GM12878 (cell line): ENCODE data around the gene AIMP2. TPM values are rescaled to one million over a fixed set of nuclear protein-coding genes. Genes with fewer than 3 reads are reported as not detected.
"Not testable (repeated sequence)": the region's sequence is repeated elsewhere in the genome, so short reads cannot be mapped to it uniquely, and the experiment has no call there.

Source experiments
- ATAC-seq: fragments of 200-7000 bp; cut with Tn5 transposase; 3 replicates; pipeline ENCODE4 v1.9.1; 2020; ENCODE audit warnings: mild to moderate bottlenecking, moderate library complexity
- BruUV-seq: library from RNA; stranded (reverse); fragments of 400-500 nt; replicated peaks from 2 replicates; lab custom pipeline; 2021; lab: Mats Ljungman, UMichigan
- CTCF ChIA-PET: fragments of 300-600 bp; sonication (Branson Sonifier 250); formaldehyde crosslinking; extraction: SDS; loops from one replicate; lab custom pipeline; 2021; ENCODE audit warnings: inconsistent platforms; lab: Yijun Ruan, JAX
- POLR2A ChIA-PET: fragments of 350-600 bp; formaldehyde crosslinking; extraction: SDS; loops from one replicate; lab custom pipeline; 2021; ENCODE audit warnings: inconsistent platforms; lab: Charles Lee
- RAD21 ChIA-PET: fragments of 300-600 bp; sonication (Branson Sonifier 250); formaldehyde crosslinking; loops from one replicate; lab custom pipeline; 2023; ENCODE audit warnings: antibody characterized with exemption; ENCODE audit not compliant: unreplicated experiment; lab: Charles Lee
- SMC1A ChIA-PET: fragments of 300-600 bp; sonication (Branson Sonifier 250); formaldehyde crosslinking; loops from one replicate; lab custom pipeline; 2023; ENCODE audit not compliant: unreplicated experiment, uncharacterized antibody; lab: Charles Lee
- DNase-seq: peaks from one replicate; pipeline ENCODE4 v3.0.0-alpha.2; 2011; ENCODE audit warnings: low read depth, low spot score
- FAIRE-seq: peaks from 3 replicates; lab custom pipeline; 2011; peaks lifted over from hg19 to GRCh38; lab: Jason Lieb, UNC
- H2AFZ ChIP-seq: 2 replicates; pipeline ENCODE4 v1.6.0; 2011; ENCODE audit warnings: low read depth, low read length, control low read depth; ENCODE audit not compliant: control insufficient read depth
- H3K27ac ChIP-seq: 2 replicates; pipeline ENCODE4 v1.5.1; 2011; ENCODE audit warnings: control low read depth; ENCODE audit not compliant: control insufficient read depth, insufficient read depth
- H3K27me3 ChIP-seq, 2 experiments: replicated peaks in 1 of 2; 2 replicates each; pipeline versions ENCODE4 v1.6.0 to v1.6.1; 2011; ENCODE audit warnings: low read length in 1 of 2; ENCODE audit not compliant: control insufficient read depth in 2 of 2, insufficient read depth in 2 of 2
- H3K36me3 ChIP-seq, 2 experiments: 2 replicates each; pipeline ENCODE4 v1.5.1; 2011; ENCODE audit warnings: low read length in 1 of 2; ENCODE audit not compliant: control insufficient read depth in 2 of 2, insufficient read depth in 2 of 2
- H3K4me1 ChIP-seq: 2 replicates; pipeline ENCODE4 v1.6.1; 2011; ENCODE audit warnings: mild to moderate bottlenecking, low read length, moderate library complexity, mixed read lengths; ENCODE audit not compliant: control insufficient read depth, insufficient read depth
- H3K4me2 ChIP-seq: 2 replicates; pipeline ENCODE4 v1.6.0; 2011; ENCODE audit warnings: control low read depth; ENCODE audit not compliant: control insufficient read depth, insufficient read depth
- H3K4me3 ChIP-seq: fragments of 200-600 bp; sonication (generic); 2 replicates; pipeline ENCODE4 v1.5.1; 2016
- H3K79me2 ChIP-seq: 2 replicates; pipeline ENCODE4 v1.6.0; 2011; ENCODE audit warnings: low read length; ENCODE audit not compliant: control insufficient read depth, insufficient read depth
- H3K9ac ChIP-seq: 2 replicates; pipeline ENCODE4 v1.8.0; 2011; ENCODE audit warnings: low read length, control low read depth, mixed read lengths; ENCODE audit not compliant: control insufficient read depth, insufficient read depth
- H3K9me3 ChIP-seq: replicated peaks from 3 replicates; pipeline ENCODE4 v1.5.1; 2011; ENCODE audit warnings: mild to moderate bottlenecking, low read length; ENCODE audit not compliant: control insufficient read depth, insufficient read depth
- H4K20me1 ChIP-seq: 2 replicates; pipeline ENCODE4 v1.6.0; 2011; ENCODE audit not compliant: control insufficient read depth, insufficient read depth
- BCL3 ChIP-seq: IDR thresholded peaks from 2 replicates; pipeline ENCODE4 v1.6.1; 2011; ENCODE audit warnings: borderline replicate concordance, low read depth, mild to moderate bottlenecking, moderate library complexity, low read length; ENCODE audit not compliant: insufficient read depth, poor library complexity, severe bottlenecking
- CBFB ChIP-seq: IDR thresholded peaks from 2 replicates; pipeline ENCODE4 v1.6.1; 2016; ENCODE audit warnings: antibody characterized with exemption, low read depth
- CBX5 ChIP-seq: sonication (generic); IDR thresholded peaks from 2 replicates; pipeline ENCODE4 v1.6.1; 2016; ENCODE audit warnings: low read depth, moderate library complexity, mild to moderate bottlenecking, inconsistent platforms
- CTCF ChIP-seq, 3 experiments: IDR thresholded peaks in 2 of 3; conservative IDR thresholded peaks in 1 of 3; 2 replicates each; pipeline ENCODE4 v1.5.1; 2011; ENCODE audit warnings: low read depth in 3 of 3, low read length in 3 of 3, mild to moderate bottlenecking in 3 of 3, control low read depth in 2 of 3, moderate library complexity in 2 of 3, inconsistent platforms in 1 of 3, mixed read lengths in 1 of 3; ENCODE audit not compliant: control insufficient read depth in 2 of 3, insufficient read depth in 1 of 3; ENCODE audit errors: extremely low read depth in 1 of 3
- IRF4 ChIP-seq: IDR thresholded peaks from 2 replicates; pipeline ENCODE4 v1.6.1; 2011; ENCODE audit warnings: low read depth, low read length
- MEF2A ChIP-seq: IDR thresholded peaks from 2 replicates; pipeline ENCODE4 v1.6.1; 2011; ENCODE audit warnings: low read depth, mild to moderate bottlenecking, low read length, moderate library complexity; ENCODE audit not compliant: insufficient read depth
- RBBP5 ChIP-seq: fragments of 200-600 bp; sonication (generic); conservative IDR thresholded peaks from 2 replicates; pipeline ENCODE4 v1.6.1; 2016
- ZNF24 ChIP-seq: fragments of 450-650 bp; IDR thresholded peaks from 2 replicates; pipeline ENCODE4 v1.6.1; 2017; ENCODE audit warnings: antibody characterized with exemption, mild to moderate bottlenecking
- ZNF622 ChIP-seq: fragments of 450-650 bp; IDR thresholded peaks from 2 replicates; pipeline ENCODE4 v1.6.1; 2017; ENCODE audit warnings: mild to moderate bottlenecking, inconsistent platforms
- ZNF687 ChIP-seq: fragments of 450-650 bp; IDR thresholded peaks from 2 replicates; pipeline ENCODE4 v1.6.1; 2017; ENCODE audit warnings: mild to moderate bottlenecking, moderate library complexity
- WGBS: methylation state at CpG from one replicate; pipeline ENCODE4 v1.1.6; 2016; ENCODE audit warnings: low lambda C conversion rate; ENCODE audit not compliant: insufficient replicate concordance, insufficient coverage; ENCODE audit errors: missing lambda C conversion rate; 5-methylcytosine and 5-hydroxymethylcytosine counted together
- in situ Hi-C: fragments of 300-500 bp; cut with MboI; formaldehyde crosslinking; loops from 9 replicates; pipeline ENCODE4 v1.14.3; 2018; ENCODE audit warnings: mixed read lengths
- intact Hi-C: fragments of 100-400 bp; cut with micrococcal nuclease; formaldehyde crosslinking; loops from one replicate; pipeline ENCODE4 v1.14.2; 2022; ENCODE audit not compliant: unreplicated experiment
- polyA plus RNA-seq, 11 experiments: library from polyadenylated mRNA; depleted of rRNA in 4 of 11; unstranded in 6 of 11; stranded (reverse) in 5 of 11; fragments of >200 nt; fragmentation: Nextera tagmentation in 4 of 11; fragmentation: Illumina TruSeq in 1 of 11; extraction: Ambion mirVana in 4 of 11; extraction: Trizol in 1 of 11; gene quantifications; 1 replicate in 1 of 11; 2 replicates in 10 of 11; pipeline versions ENCODE4 v1.2.1 to v1.2.3, GENCODE V29; 2011 to 2016; ENCODE audit warnings: inconsistent platforms in 2 of 11, missing spikeins in 2 of 11, low read depth in 1 of 11
- total RNA-seq, 4 experiments: library from RNA; depleted of rRNA in 3 of 4; stranded (reverse); fragments of >200 nt in 3 of 4; fragmentation: Illumina TruSeq in 1 of 4; extraction: Trizol in 1 of 4; gene quantifications; 2 replicates each; pipeline versions ENCODE4 v1.2.1 to v1.2.3, GENCODE V29; 2013 to 2021

AIMP2 gene
- total and polyA plus RNA-seq, 10 of the 15 experiments (the other 5 are each of a cell fraction or from before 2014, with no cell fraction given), result 46.7 to 130 (median 70.5) TPM

- TF ChIP-seq BCL3 (no peak), MEF2A (no peak), CTCF (IDR thresholded peaks at IDR 0.05 in 2 of 3, conservative IDR thresholded peaks at IDR 0.05 in 1 of 3; ENCODE audit: control insufficient read depth in 2 of 3, extremely low read depth in 1 of 3, insufficient read depth in 1 of 3, low read depth in 3 of 3, low read length in 3 of 3) (peak; percentile 8 to 23 (median 18); a peak in 2 of 6 replicates), ZNF622 (no peak), RBBP5 (no peak), ZNF24 (no peak), CBFB (0 out of 2 replicates have a peak, but pooled peaks have one; percentile 32), CBX5 (no peak), ZNF687 (peak; percentile 96), IRF4 (no peak)
Observed at GRCh38 chr7:6008668-6009611, at the start of gene AIMP2, which contains the start of gene PMS2 (continued).

GRCh38 chr7:5963205-5963604, 45.9 kb upstream of the AIMP2 start:
- WGBS, result no CpG with 5 or more reads among the region's 13 CpGs
- RAD21 ChIA-PET, H3K4me2 ChIP-seq, POLR2A ChIA-PET, intact Hi-C loops, H3K36me3 ChIP-seq, H3K4me3 ChIP-seq, BruUV-seq, FAIRE-seq, in situ Hi-C loops, SMC1A ChIA-PET, H3K27me3 ChIP-seq, H3K4me1 ChIP-seq, H3K79me2 ChIP-seq, DNase-seq, H3K9ac ChIP-seq, CTCF ChIA-PET, H4K20me1 ChIP-seq, H3K9me3 ChIP-seq, H2AFZ ChIP-seq, H3K27ac ChIP-seq, ATAC-seq: not testable (repeated sequence)
